HepG2 (cell line): ENCODE data around the gene PXYLP1. TPM values are rescaled to one million over a fixed set of nuclear protein-coding genes. Genes with fewer than 3 reads are reported as not detected.

ENCODE experiments used
- ARID5B ChIP-seq: IDR thresholded peaks from 2 replicates; pipeline ENCODE4 v1.4.0; 2020; ENCODE audit warnings: mild to moderate bottlenecking, missing genetic modification reagents
- BATF2 ChIP-seq: sonication (generic); formaldehyde crosslinking; IDR thresholded peaks from 2 replicates; pipeline ENCODE4 v1.8.0; 2022; ENCODE audit warnings: mild to moderate bottlenecking, missing genetic modification reagents, moderate library complexity
- BRD4 ChIP-seq: sonication (generic); formaldehyde crosslinking; IDR thresholded peaks from 2 replicates; pipeline ENCODE4 v1.4.0; 2020; ENCODE audit warnings: missing genetic modification reagents
- JARID2 ChIP-seq: sonication (generic); formaldehyde crosslinking; IDR thresholded peaks from 2 replicates; pipeline ENCODE4 v1.8.1; 2023; ENCODE audit warnings: missing genetic modification reagents, inconsistent platforms; ENCODE audit not compliant: insufficient replicate concordance
- KDM2A ChIP-seq: sonication (generic); formaldehyde crosslinking; IDR thresholded peaks from 2 replicates; pipeline ENCODE4 v1.4.0; 2020; ENCODE audit warnings: low read depth, missing genetic modification reagents, borderline replicate concordance
- KDM5A ChIP-seq: fragments of 200-600 bp; sonication (generic); IDR thresholded peaks from 2 replicates; pipeline ENCODE4 v1.7.0; 2018; ENCODE audit warnings: antibody characterized with exemption, mild to moderate bottlenecking, low read length, borderline replicate concordance
- KMT2A ChIP-seq: sonication (generic); formaldehyde crosslinking; IDR thresholded peaks from 2 replicates; pipeline ENCODE4 v1.4.0; 2020; ENCODE audit warnings: missing genetic modification reagents
- NPAS2 ChIP-seq: sonication (generic); formaldehyde crosslinking; IDR thresholded peaks from 2 replicates; pipeline ENCODE4 v1.8.0; 2022; ENCODE audit warnings: mild to moderate bottlenecking, missing genetic modification reagents, borderline replicate concordance
- RARG ChIP-seq: sonication (generic); formaldehyde crosslinking; IDR thresholded peaks from 2 replicates; pipeline ENCODE4 v1.4.0; 2020; ENCODE audit warnings: low read depth, mild to moderate bottlenecking, missing genetic modification reagents
- RXRA ChIP-seq: sonication (generic); formaldehyde crosslinking; IDR thresholded peaks from 2 replicates; pipeline ENCODE4 v1.5.1; 2020; ENCODE audit warnings: missing genetic modification reagents
- SCMH1 ChIP-seq: sonication (generic); formaldehyde crosslinking; IDR thresholded peaks from 2 replicates; pipeline ENCODE4 v1.9.0; 2021; ENCODE audit warnings: missing genetic modification reagents, mild to moderate bottlenecking, borderline replicate concordance
- SIN3A ChIP-seq: IDR thresholded peaks from 2 replicates; pipeline ENCODE4 v1.6.1; 2011; ENCODE audit warnings: low read depth, mild to moderate bottlenecking, control low read depth, low read length, borderline replicate concordance
- SMAD1 ChIP-seq: sonication (generic); formaldehyde crosslinking; IDR thresholded peaks from 2 replicates; pipeline ENCODE4 v1.4.0; 2020; ENCODE audit warnings: missing genetic modification reagents, low read depth, mild to moderate bottlenecking, borderline replicate concordance
- SMYD3 ChIP-seq: sonication (generic); formaldehyde crosslinking; IDR thresholded peaks from 2 replicates; pipeline ENCODE4 v1.8.1; 2023; ENCODE audit warnings: mild to moderate bottlenecking, missing genetic modification reagents
- SRSF9 ChIP-seq: fragments of 200-400 bp; formaldehyde crosslinking; IDR thresholded peaks from 2 replicates; pipeline ENCODE4 v1.6.1; 2018; ENCODE audit warnings: borderline replicate concordance, mild to moderate bottlenecking, low read depth, low read length; ENCODE audit not compliant: insufficient read depth, poor library complexity, severe bottlenecking
- TEF ChIP-seq: sonication (generic); formaldehyde crosslinking; IDR thresholded peaks from 2 replicates; pipeline ENCODE4 v1.5.0; 2020; ENCODE audit warnings: missing genetic modification reagents
- YEATS2 ChIP-seq: sonication (generic); formaldehyde crosslinking; IDR thresholded peaks from 2 replicates; pipeline ENCODE4 v1.4.0; 2020; ENCODE audit warnings: missing genetic modification reagents, borderline replicate concordance
- ZBTB7A ChIP-seq: sonication (generic); formaldehyde crosslinking; IDR thresholded peaks from 2 replicates; pipeline ENCODE4 v1.8.0; 2022; ENCODE audit warnings: mild to moderate bottlenecking, missing genetic modification reagents
- ZFX ChIP-seq: sonication (generic); formaldehyde crosslinking; IDR thresholded peaks from 2 replicates; pipeline ENCODE4 v1.4.0; 2020; ENCODE audit warnings: mild to moderate bottlenecking, low read depth, missing genetic modification reagents, moderate library complexity
- ZNF10 ChIP-seq: sonication (generic); formaldehyde crosslinking; IDR thresholded peaks from 2 replicates; pipeline ENCODE4 v1.4.0; 2020; ENCODE audit warnings: mild to moderate bottlenecking, low read depth, missing genetic modification reagents, borderline replicate concordance
- ZNF512 ChIP-seq: sonication (generic); formaldehyde crosslinking; IDR thresholded peaks from 2 replicates; pipeline ENCODE4 v1.4.0; 2020; ENCODE audit warnings: mild to moderate bottlenecking, missing genetic modification reagents
- polyA plus RNA-seq, 8 experiments: library from polyadenylated mRNA; depleted of rRNA in 3 of 8; stranded (reverse) in 7 of 8; unstranded in 1 of 8; fragments of >200 nt; fragmentation: Illumina TruSeq in 4 of 8; extraction: Trizol in 4 of 8; gene quantifications; 2 replicates each; pipeline versions ENCODE4 v1.2.1 to v1.2.3, GENCODE V29; 2011 to 2016; ENCODE audit warnings: low read depth in 4 of 8, missing spikeins in 1 of 8, mixed read lengths in 1 of 8; ENCODE audit not compliant: insufficient read depth in 1 of 8
- total RNA-seq, 5 experiments: library from RNA; depleted of rRNA; stranded (reverse); fragments of >200 nt; fragmentation: Illumina TruSeq; extraction: Trizol; gene quantifications; 2 replicates each; pipeline ENCODE4 v1.2.3, GENCODE V29; 2016; ENCODE audit warnings: low read depth in 1 of 5

PXYLP1 gene
- total and polyA plus RNA-seq, 2 of the 13 experiments (the other 11 are each of a cell fraction or from before 2014, with no cell fraction given) = 4.9 to 8.1 TPM

- TF ChIP-seq SMAD1 (CRISPR knock-in tag) (no peak; the same call in 1 of the 2 replicates), SMYD3 (CRISPR knock-in tag) (0 out of 2 replicates have a peak, but pooled peaks have one; percentile 60), YEATS2 (peak; percentile 83; the same call in 1 of the 2 replicates), KMT2A (CRISPR knock-in tag) (peak; percentile 83), SIN3A (0 out of 2 replicates have a peak, but pooled peaks have one; percentile 51), NPAS2 (CRISPR knock-in tag) (no peak), BRD4 (CRISPR knock-in tag) (peak; percentile 72), JARID2 (peak; percentile 77), RXRA (CRISPR knock-in tag) (peak; percentile 43; the same call in 1 of the 2 replicates), SRSF9 (no peak), KDM2A (peak; percentile 93), ZNF512 (CRISPR knock-in tag) (no peak), ZFX (CRISPR knock-in tag) (peak; percentile 95), ARID5B (CRISPR knock-in tag) (peak; percentile 74), TEF (CRISPR knock-in tag) (peak; percentile 61; the same call in 1 of the 2 replicates), SCMH1 (CRISPR knock-in tag) (no peak), KDM5A (peak; percentile 72; the same call in 1 of the 2 replicates), BATF2 (CRISPR knock-in tag) (no peak), ZNF10 (no peak), RARG (no peak), ZBTB7A (CRISPR knock-in tag) (peak; percentile 17; the same call in 1 of the 2 replicates)
Observed at GRCh38 chr3:141311496-141312353, 80.1 kb downstream of the PXYLP1 start (continued).
